ENCODE results near the gene NR1H2. TPM values are rescaled to one million over a fixed set of nuclear protein-coding genes. Genes with fewer than 3 reads are reported as not detected.
A peak's percentile ranks its signal among the peaks of the same experiment; 100 is the strongest.

Gene NR1H2
- total and polyA plus RNA-seq, 10 of the 15 experiments (the other 5 are each of a cell fraction or from before 2014, with no cell fraction given): 0.05 to 54.2 (median 35.1) TPM

- TF ChIP-seq NFYA (IDR thresholded peaks at IDR 0.05; ENCODE audit: borderline replicate concordance, low read depth, low read length) (no peak), ZBTB33 (IDR thresholded peaks at IDR 0.05) (no peak), POLR2AphosphoS5 (IDR thresholded peaks at IDR 0.05; ENCODE audit: low read length) (no peak; the same call in 1 of the 2 replicates), ZNF687 (IDR thresholded peaks at IDR 0.05) (peak; percentile 75), ATF2 (IDR thresholded peaks at IDR 0.05; ENCODE audit: low read length) (no peak), MXI1 (IDR thresholded peaks at IDR 0.05; ENCODE audit: low read depth, low read length) (peak; percentile 68; the same call in 1 of the 2 replicates), DPF2 (IDR thresholded peaks at IDR 0.05) (no peak), RB1 (IDR thresholded peaks at IDR 0.05; ENCODE audit: borderline replicate concordance) (no peak), NFIC (IDR thresholded peaks at IDR 0.05; ENCODE audit: low read depth, low read length) (no peak), SKIL (IDR thresholded peaks at IDR 0.05; ENCODE audit: low read depth, poor library complexity, severe bottlenecking) (no peak), RELA (IDR thresholded peaks at IDR 0.05; ENCODE audit: borderline replicate concordance, partially characterized antibody) (no peak), BRCA1 (IDR thresholded peaks at IDR 0.05; ENCODE audit: low read depth, low read length) (no peak), RBBP5 (conservative IDR thresholded peaks at IDR 0.05) (no peak), JUNB (IDR thresholded peaks at IDR 0.05) (no peak), MEF2A (IDR thresholded peaks at IDR 0.05; ENCODE audit: insufficient read depth, low read depth, low read length) (no peak), RCOR1 (conservative IDR thresholded peaks at IDR 0.05; ENCODE audit: low read depth, low read length) (no peak), NBN (IDR thresholded peaks at IDR 0.05) (peak; percentile 73), PML (IDR thresholded peaks at IDR 0.05; ENCODE audit: low read length) (no peak), CBX5 (IDR thresholded peaks at IDR 0.05; ENCODE audit: low read depth) (no peak), MTA2 (IDR thresholded peaks at IDR 0.05; ENCODE audit: low read depth) (0 out of 2 replicates have a peak, but pooled peaks have one; percentile 42), BCL11A (IDR thresholded peaks at IDR 0.05; ENCODE audit: low read depth, low read length) (no peak), EED (IDR thresholded peaks at IDR 0.05; ENCODE audit: low read depth) (no peak), MYB (IDR thresholded peaks at IDR 0.05; ENCODE audit: borderline replicate concordance, low read depth, low read length) (no peak)
These were observed 38.8 kb downstream of the NR1H2 start (continued) for GRCh38 chr19:50414864-50415660.

Measured in GM12878 (cell line).